ENCODE data around the gene LRCH1. TPM values are rescaled to one million over a fixed set of nuclear protein-coding genes. Genes with fewer than 3 reads are reported as not detected.

Gene LRCH1
- total RNA-seq, 1 experiment from 2014 or later, result 10.9 TPM

- no peaks in the 10 kb centered on the region for H3K9me3 ChIP-seq (replicated peaks)
- H3K27me3 ChIP-seq, result no peaks in the 10 kb centered on the region
- peak overlapping the region; percentile 77 for H3K27ac ChIP-seq
- H3K36me3 ChIP-seq, result no peaks in the 10 kb centered on the region
- H3K4me1 ChIP-seq, result peaks cover 43% of the 10 kb centered on the region
- peak; percentile 79 to 92 for DNase-seq
- no peak overlapping the region for H3K4me3 ChIP-seq
These were observed 80.4 kb downstream of the LRCH1 start for GRCh38 chr13:46633416-46633815.

- Histone ChIP-seq H3K9me3 (replicated peaks) (no peaks in the 10 kb centered on the region), H3K4me1 (peaks cover 54% of the 10 kb centered on the region), H3K27me3 (no peaks in the 10 kb centered on the region), H3K36me3 (no peaks in the 10 kb centered on the region), H3K27ac (no peak overlapping the region), H3K4me3 (no peak overlapping the region)
- DNase-seq, result no peak
These were observed 83.5 kb downstream of the LRCH1 start for GRCh38 chr13:46636451-46636850.

- Histone ChIP-seq H3K27ac (no peak overlapping the region), H3K36me3 (no peaks in the 10 kb centered on the region), H3K27me3 (no peaks in the 10 kb centered on the region), H3K9me3 (replicated peaks) (no peaks in the 10 kb centered on the region), H3K4me3 (no peak overlapping the region), H3K4me1 (peaks cover 49% of the 10 kb centered on the region)
- no peak for DNase-seq
These were observed 84.2 kb downstream of the LRCH1 start for GRCh38 chr13:46637213-46637612.

GRCh38 chr13:46638262-46638661 lies 85.3 kb downstream of the LRCH1 start:
- Histone ChIP-seq H3K4me1 (peaks cover 39% of the 10 kb centered on the region), H3K27me3 (no peaks in the 10 kb centered on the region), H3K4me3 (no peak overlapping the region), H3K9me3 (replicated peaks) (no peaks in the 10 kb centered on the region), H3K27ac (no peak overlapping the region), H3K36me3 (no peaks in the 10 kb centered on the region)
- DNase-seq, result no peak

GRCh38 chr13:46639033-46639981 lies 86.3 kb downstream of the LRCH1 start:
- Histone ChIP-seq H3K36me3 (no peaks in the 10 kb centered on the region), H3K27me3 (no peaks in the 10 kb centered on the region), H3K4me3 (no peak overlapping the region), H3K4me1 (peaks cover 28% of the 10 kb centered on the region), H3K9me3 (replicated peaks) (no peaks in the 10 kb centered on the region), H3K27ac (no peak overlapping the region)
- DNase-seq, result peak; percentile 30 to 59

- H3K9me3 ChIP-seq (replicated peaks), result no peaks in the 10 kb centered on the region
- H3K36me3 ChIP-seq, result no peaks in the 10 kb centered on the region
- no peak for DNase-seq
- H3K4me1 ChIP-seq, result peaks cover 36% of the 10 kb centered on the region
- H3K27ac ChIP-seq, result no peak overlapping the region
- no peaks in the 10 kb centered on the region for H3K27me3 ChIP-seq
- H3K4me3 ChIP-seq, result no peak overlapping the region
These were observed 87.9 kb downstream of the LRCH1 start for GRCh38 chr13:46640843-46641242.

DNA sequence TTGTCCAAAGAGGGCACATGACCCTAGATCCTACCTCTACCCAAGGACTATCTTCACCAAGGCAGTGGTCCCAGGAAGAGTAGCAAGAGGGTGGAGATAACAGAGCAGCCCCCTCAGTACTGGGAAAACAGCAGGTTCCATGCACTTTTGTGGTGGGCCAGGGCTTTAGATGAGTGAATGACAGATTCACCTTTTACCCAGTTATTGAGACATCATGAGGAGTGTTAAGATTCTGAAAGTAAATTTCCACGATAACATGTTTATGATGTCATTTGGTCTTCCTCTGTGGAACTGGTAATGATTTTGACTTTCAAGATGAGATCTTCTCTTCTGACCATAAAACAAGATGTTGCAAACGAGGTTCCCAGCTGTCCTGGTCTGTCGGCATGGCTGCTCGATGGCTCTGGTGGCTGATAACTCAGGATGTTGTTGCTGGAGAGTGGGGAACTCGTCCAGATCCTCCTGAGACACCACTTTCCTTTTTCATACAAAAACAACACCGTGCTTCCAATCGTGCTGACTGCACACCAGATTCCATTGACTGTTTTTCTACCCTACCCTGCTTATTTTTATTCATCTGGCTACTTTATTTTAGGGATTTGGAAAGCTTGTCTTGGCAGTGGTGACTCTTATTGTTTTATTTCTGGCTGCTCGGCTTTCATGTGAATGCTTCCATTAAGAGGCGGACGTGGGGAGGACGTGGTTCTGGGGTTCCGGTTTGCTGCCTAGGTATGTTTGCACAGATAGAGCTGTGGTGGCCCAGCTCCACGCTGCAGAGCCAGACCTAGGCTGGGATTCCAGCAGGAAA lies 88.5 kb downstream of the LRCH1 start:
- no peak overlapping the region for H3K27ac ChIP-seq
- H3K9me3 ChIP-seq (replicated peaks), result no peaks in the 10 kb centered on the region
- H3K4me1 ChIP-seq, result peaks cover 36% of the 10 kb centered on the region
- no peak overlapping the region for H3K4me3 ChIP-seq
- DNase-seq, result peak in 1 of 2 experiments; percentile 29
- H3K36me3 ChIP-seq, result no peaks in the 10 kb centered on the region
- H3K27me3 ChIP-seq, result no peaks in the 10 kb centered on the region

DNA sequence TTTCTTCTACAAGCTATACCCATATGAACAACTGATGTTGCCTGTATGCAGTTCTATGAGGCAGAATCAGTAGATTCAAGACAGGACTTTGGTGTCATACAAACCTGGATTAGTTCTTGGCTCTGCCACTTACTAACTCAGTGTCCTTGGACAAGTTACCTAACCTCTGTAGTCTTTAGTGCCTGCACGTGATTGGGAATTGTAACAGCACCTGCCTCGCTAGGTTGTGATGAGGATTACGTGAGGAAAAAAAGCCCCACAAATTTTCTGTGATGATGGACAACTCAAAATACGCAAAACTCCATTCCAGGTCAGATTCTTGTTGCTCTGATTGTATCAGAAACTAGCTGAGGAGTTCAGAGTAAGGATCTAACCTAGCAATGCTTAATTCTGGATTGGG lies 89.3 kb downstream of the LRCH1 start:
- no peak overlapping the region for H3K27ac ChIP-seq
- peaks cover 36% of the 10 kb centered on the region for H3K4me1 ChIP-seq
- H3K4me3 ChIP-seq, result no peak overlapping the region
- no peaks in the 10 kb centered on the region for H3K36me3 ChIP-seq
- DNase-seq, result no peak
- H3K9me3 ChIP-seq (replicated peaks), result no peaks in the 10 kb centered on the region
- no peaks in the 10 kb centered on the region for H3K27me3 ChIP-seq

- peaks cover 35% of the 10 kb centered on the region for H3K4me1 ChIP-seq
- H3K9me3 ChIP-seq (replicated peaks), result no peaks in the 10 kb centered on the region
- no peak overlapping the region for H3K4me3 ChIP-seq
- no peaks in the 10 kb centered on the region for H3K27me3 ChIP-seq
- no peak overlapping the region for H3K27ac ChIP-seq
- DNase-seq, result no peak
- H3K36me3 ChIP-seq, result no peaks in the 10 kb centered on the region
These were observed 90.3 kb downstream of the LRCH1 start for GRCh38 chr13:46643165-46643777.

DNA sequence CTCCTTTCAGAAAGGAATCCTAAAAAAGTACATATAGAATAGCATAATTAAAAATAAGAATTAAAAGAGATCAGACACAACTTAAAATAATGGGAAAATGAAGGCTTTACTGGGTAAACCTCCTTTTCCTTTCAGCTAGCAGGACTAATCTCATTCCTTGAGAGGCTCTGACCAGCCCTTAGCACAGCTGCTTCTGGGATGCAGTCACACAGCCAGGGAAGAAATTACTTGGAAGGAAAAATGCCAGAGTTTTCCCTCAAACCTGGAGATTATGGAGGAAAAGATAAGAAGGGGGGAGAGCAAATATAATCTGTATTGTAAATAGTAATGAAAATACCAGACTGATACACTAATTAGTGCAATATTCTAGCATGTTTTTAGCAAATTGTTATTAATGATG lies 91.8 kb downstream of the LRCH1 start:
- no peaks in the 10 kb centered on the region for H3K9me3 ChIP-seq (replicated peaks)
- peak; percentile 22 to 34 for DNase-seq
- no peaks in the 10 kb centered on the region for H3K36me3 ChIP-seq
- peaks cover 21% of the 10 kb centered on the region for H3K4me1 ChIP-seq
- H3K27ac ChIP-seq, result no peak overlapping the region
- H3K27me3 ChIP-seq, result no peaks in the 10 kb centered on the region
- H3K4me3 ChIP-seq, result no peak overlapping the region

GRCh38 chr13:46647512-46648065 lies 94.6 kb downstream of the LRCH1 start:
- Histone ChIP-seq H3K4me3 (no peak overlapping the region), H3K9me3 (replicated peaks) (no peaks in the 10 kb centered on the region), H3K27me3 (no peaks in the 10 kb centered on the region), H3K27ac (no peak overlapping the region), H3K36me3 (no peaks in the 10 kb centered on the region), H3K4me1 (peaks cover 8% of the 10 kb centered on the region; the same call in 1 of the 2 replicates)
- DNase-seq, result no peak

- DNase-seq, result no peak
- no peaks in the 10 kb centered on the region for H3K36me3 ChIP-seq
- peaks cover 8% of the 10 kb centered on the region; the same call in 1 of the 2 replicates for H3K4me1 ChIP-seq
- H3K4me3 ChIP-seq, result no peak overlapping the region
- no peaks in the 10 kb centered on the region for H3K27me3 ChIP-seq
- H3K27ac ChIP-seq, result no peak overlapping the region
- no peaks in the 10 kb centered on the region for H3K9me3 ChIP-seq (replicated peaks)
These were observed 95.2 kb downstream of the LRCH1 start for GRCh38 chr13:46648166-46648607.

DNA sequence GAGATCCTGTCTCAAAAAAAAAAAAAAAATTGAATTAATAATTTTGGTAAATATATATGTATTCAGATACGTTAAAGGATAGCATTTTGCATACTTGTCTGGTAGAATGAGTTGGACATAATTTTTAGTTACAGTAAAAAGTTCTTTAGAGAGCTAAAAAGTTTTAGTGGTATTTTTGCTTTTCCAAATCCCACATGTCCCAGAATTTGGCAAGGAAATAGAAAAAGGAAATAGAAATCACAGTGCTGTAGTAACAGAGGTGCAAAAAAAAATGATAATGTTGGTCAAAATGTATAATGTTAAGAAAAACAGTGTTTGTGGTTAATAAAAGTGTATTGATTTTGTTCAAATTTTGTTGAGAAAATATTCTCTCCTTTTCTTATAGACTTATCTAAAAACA lies 96.8 kb downstream of the LRCH1 start:
- Histone ChIP-seq H3K4me3 (no peak overlapping the region), H3K27me3 (no peaks in the 10 kb centered on the region), H3K36me3 (no peaks in the 10 kb centered on the region), H3K27ac (no peak overlapping the region), H3K4me1 (peaks cover 5% of the 10 kb centered on the region; the same call in 1 of the 2 replicates), H3K9me3 (replicated peaks) (no peaks in the 10 kb centered on the region)
- DNase-seq, result no peak

DNA sequence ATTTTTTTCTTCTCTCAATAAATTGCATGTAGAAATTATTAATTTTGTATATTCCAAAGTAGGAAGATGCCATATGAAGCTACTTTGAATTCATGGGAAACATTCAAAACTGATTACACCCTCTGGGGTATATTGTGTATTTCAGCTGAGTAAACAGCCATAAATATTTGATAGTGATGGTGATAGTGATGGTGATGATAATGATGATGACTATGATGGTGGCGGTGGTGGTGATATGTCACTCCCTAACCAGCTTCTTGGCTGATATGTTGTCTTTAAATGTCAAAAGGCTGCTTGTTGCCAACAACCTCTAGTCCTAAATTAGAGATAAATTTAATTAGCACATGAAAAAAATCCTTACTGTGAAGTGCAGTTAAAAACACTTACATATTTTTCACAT lies 102.0 kb downstream of the LRCH1 start:
- H3K36me3 ChIP-seq, result no peaks in the 10 kb centered on the region; the same call in 1 of the 2 replicates
- DNase-seq, result no peak
- H3K27me3 ChIP-seq, result no peaks in the 10 kb centered on the region
- no peak overlapping the region for H3K27ac ChIP-seq
- no peaks in the 10 kb centered on the region for H3K4me1 ChIP-seq
- H3K4me3 ChIP-seq, result no peak overlapping the region
- H3K9me3 ChIP-seq (replicated peaks), result no peaks in the 10 kb centered on the region
